Mesendoderm (in vitro differentiated cells): ENCODE data around the gene TSPAN15.

Experiments
- DNase-seq: peaks from one replicate; pipeline ENCODE4 v3.0.0; 2013
- H2AK5ac ChIP-seq: 2 replicates; pipeline ENCODE4 v1.6.1; 2013; ENCODE audit warnings: low read length, inconsistent platforms
- H2BK120ac ChIP-seq: 2 replicates; pipeline ENCODE4 v1.6.1; 2013; ENCODE audit warnings: low read depth, mild to moderate bottlenecking, low read length, moderate library complexity, mixed read lengths
- H2BK15ac ChIP-seq: replicated peaks from 2 replicates; pipeline ENCODE4 v1.6.1; 2013; ENCODE audit warnings: low read depth, mild to moderate bottlenecking, moderate library complexity
- H2BK5ac ChIP-seq: 2 replicates; pipeline ENCODE4 v1.6.1; 2013; ENCODE audit warnings: low read length, inconsistent platforms
- H3K18ac ChIP-seq: 2 replicates; pipeline ENCODE4 v1.6.1; 2013; ENCODE audit warnings: mild to moderate bottlenecking, low read length, mixed read lengths
- H3K23ac ChIP-seq: one replicate; pipeline ENCODE4 v1.6.1; 2013; ENCODE audit warnings: low read length
- H3K27ac ChIP-seq: 2 replicates; pipeline ENCODE4 v1.5.1; 2013; ENCODE audit warnings: low read depth, mild to moderate bottlenecking, inconsistent platforms, low read length, moderate library complexity
- H3K27me3 ChIP-seq: 2 replicates; pipeline ENCODE4 v1.6.1; 2013; ENCODE audit warnings: low read length, control low read depth, mild to moderate bottlenecking, inconsistent platforms; ENCODE audit not compliant: insufficient read depth, poor library complexity
- H3K36me3 ChIP-seq: 2 replicates; pipeline ENCODE4 v1.6.1; 2013; ENCODE audit warnings: low read length, inconsistent platforms; ENCODE audit not compliant: control insufficient read depth, insufficient read depth
- H3K4ac ChIP-seq: one replicate; pipeline ENCODE4 v1.6.1; 2013; ENCODE audit warnings: low read depth, mild to moderate bottlenecking, low read length, moderate library complexity
- H3K4me1 ChIP-seq: 2 replicates; pipeline ENCODE4 v1.6.1; 2013; ENCODE audit warnings: low read depth, low read length, inconsistent platforms; ENCODE audit not compliant: control insufficient read depth
- H3K4me2 ChIP-seq: 2 replicates; pipeline ENCODE4 v1.6.1; 2013; ENCODE audit warnings: low read length
- H3K4me3 ChIP-seq: 2 replicates; pipeline ENCODE4 v1.5.1; 2013; ENCODE audit warnings: mild to moderate bottlenecking, low read length
- H3K56ac ChIP-seq: one replicate; pipeline ENCODE4 v1.6.1; 2013; ENCODE audit warnings: low read length
- H3K79me1 ChIP-seq: 2 replicates; pipeline ENCODE4 v1.6.1; 2013; ENCODE audit warnings: low read length, inconsistent platforms
- H3K79me2 ChIP-seq: 2 replicates; pipeline ENCODE4 v1.6.1; 2013; ENCODE audit warnings: mild to moderate bottlenecking, low read length; ENCODE audit not compliant: control insufficient read depth, insufficient read depth
- H3K9ac ChIP-seq: 2 replicates; pipeline ENCODE4 v1.6.1; 2013; ENCODE audit warnings: low read length, inconsistent platforms
- H4K5ac ChIP-seq: one replicate; pipeline ENCODE4 v1.6.1; 2013; ENCODE audit warnings: low read length
- H4K8ac ChIP-seq: one replicate; pipeline ENCODE4 v1.6.1; 2013; ENCODE audit warnings: low read depth, mild to moderate bottlenecking, control low read depth, low read length, moderate library complexity
- WGBS: extraction: QIAGEN DNeasy Blood & Tissue Kit; methylation state at CpG from one replicate; pipeline ENCODE4 v1.1.7; 2013; ENCODE audit warnings: low lambda C conversion rate, missing lambda C conversion rate; ENCODE audit not compliant: insufficient coverage; ENCODE audit errors: extremely low coverage; 5-methylcytosine and 5-hydroxymethylcytosine counted together

TSPAN15 gene

GRCh38 chr10:69475433-69475830 lies 24.2 kb downstream of the TSPAN15 start:
- Histone ChIP-seq H3K4ac (no peak overlapping the region), H3K79me2 (no peaks in the 10 kb centered on the region), H2BK15ac (no peak overlapping the region), H2BK5ac (no peak overlapping the region), H4K5ac (no peak overlapping the region), H3K4me2 (no peak overlapping the region), H3K23ac (no peak overlapping the region), H2BK120ac (no peak overlapping the region), H3K4me3 (no peak overlapping the region), H3K18ac (no peak overlapping the region), H3K36me3 (no peaks in the 10 kb centered on the region), H3K27me3 (no peaks in the 10 kb centered on the region), H2AK5ac (no peak overlapping the region), H3K4me1 (no peaks in the 10 kb centered on the region), H4K8ac (no peak overlapping the region), H3K27ac (no peak overlapping the region), H3K9ac (no peak overlapping the region), H3K56ac (no peak overlapping the region), H3K79me1 (no peaks in the 10 kb centered on the region)
- no peak for DNase-seq
- no CpG with 5 or more reads among the region's 2 CpGs for WGBS

- H4K5ac ChIP-seq, result no peak overlapping the region
- no peak overlapping the region for H3K4me2 ChIP-seq
- H3K27me3 ChIP-seq, result no peaks in the 10 kb centered on the region
- H3K9ac ChIP-seq, result no peak overlapping the region
- H2BK15ac ChIP-seq, result no peak overlapping the region
- no peak overlapping the region for H4K8ac ChIP-seq
- no peak for DNase-seq
- no peak overlapping the region for H3K4me3 ChIP-seq
- no peak overlapping the region for H2BK120ac ChIP-seq
- no peak overlapping the region for H3K56ac ChIP-seq
- H3K18ac ChIP-seq, result no peak overlapping the region
- H3K4ac ChIP-seq, result no peak overlapping the region
- H3K23ac ChIP-seq, result no peak overlapping the region
- H3K4me1 ChIP-seq, result no peaks in the 10 kb centered on the region
- no peak overlapping the region for H2AK5ac ChIP-seq
- H3K79me2 ChIP-seq, result no peaks in the 10 kb centered on the region
- H3K27ac ChIP-seq, result no peak overlapping the region
- no peaks in the 10 kb centered on the region for H3K79me1 ChIP-seq
- no peaks in the 10 kb centered on the region for H3K36me3 ChIP-seq
- H2BK5ac ChIP-seq, result no peak overlapping the region
- WGBS, result no CpG with 5 or more reads among the region's 8 CpGs
Observed at GRCh38 chr10:69477968-69478597, 26.8 kb downstream of the TSPAN15 start.

DNA sequence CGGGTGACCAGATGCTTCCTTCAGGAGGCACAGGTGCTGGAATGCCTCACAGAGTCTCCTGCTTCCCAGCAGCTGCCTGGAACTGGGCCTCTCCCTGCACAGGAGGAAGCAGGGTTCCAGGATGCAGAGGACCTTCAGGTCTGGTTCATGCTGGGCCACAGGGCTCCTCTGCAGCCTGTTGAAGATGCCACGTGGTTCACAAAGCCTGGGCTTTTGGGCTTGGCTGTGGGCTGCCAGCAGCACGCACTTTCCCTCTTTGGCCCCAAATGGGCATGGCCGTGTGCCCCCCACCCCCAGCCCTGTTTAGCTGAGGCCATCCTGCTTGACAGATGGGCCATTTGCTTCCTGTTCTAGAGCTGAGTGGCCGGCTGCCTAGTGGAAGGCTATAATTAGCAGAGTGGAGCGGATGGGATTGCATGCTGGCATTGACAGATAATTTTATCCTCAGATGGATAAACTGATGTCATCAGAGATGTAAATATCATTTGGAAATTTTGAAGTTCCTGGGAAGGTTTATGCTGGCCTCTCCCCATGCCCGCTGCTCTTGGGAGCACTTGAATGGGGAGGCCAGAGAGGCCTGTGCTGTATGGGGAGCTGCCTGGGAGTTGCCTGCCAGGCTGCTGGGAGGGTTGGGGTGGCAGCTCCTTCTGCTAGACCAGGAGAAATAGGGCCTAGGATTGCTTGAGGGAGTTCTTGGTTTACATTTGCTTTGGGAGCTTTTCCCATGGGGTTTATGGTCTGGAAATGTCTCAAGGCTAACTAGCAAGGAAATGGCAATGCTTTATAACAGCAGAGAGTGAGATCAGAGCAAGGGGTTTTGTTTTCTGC lies 28.2 kb downstream of the TSPAN15 start:
- Histone ChIP-seq H3K4me2 (no peak overlapping the region), H3K4me1 (no peaks in the 10 kb centered on the region), H3K79me1 (no peaks in the 10 kb centered on the region), H3K27me3 (no peaks in the 10 kb centered on the region), H4K5ac (no peak overlapping the region), H3K36me3 (no peaks in the 10 kb centered on the region), H3K9ac (no peak overlapping the region), H4K8ac (no peak overlapping the region), H3K4ac (no peak overlapping the region), H2AK5ac (no peak overlapping the region), H2BK15ac (no peak overlapping the region), H2BK120ac (no peak overlapping the region), H3K27ac (no peak overlapping the region), H3K79me2 (no peaks in the 10 kb centered on the region), H3K4me3 (no peak overlapping the region), H3K23ac (no peak overlapping the region), H2BK5ac (no peak overlapping the region), H3K56ac (peak overlapping the region; percentile 3), H3K18ac (no peak overlapping the region)
- no peak for DNase-seq
- no CpG with 5 or more reads among the region's 7 CpGs for WGBS

- Histone ChIP-seq H3K23ac (no peak overlapping the region), H3K4me1 (no peaks in the 10 kb centered on the region), H3K27ac (no peak overlapping the region), H3K79me1 (no peaks in the 10 kb centered on the region), H3K4me2 (no peak overlapping the region), H3K36me3 (no peaks in the 10 kb centered on the region), H2BK5ac (no peak overlapping the region), H3K56ac (no peak overlapping the region), H3K79me2 (no peaks in the 10 kb centered on the region), H4K5ac (no peak overlapping the region), H3K9ac (no peak overlapping the region), H3K4ac (no peak overlapping the region), H3K4me3 (no peak overlapping the region), H3K27me3 (no peaks in the 10 kb centered on the region), H2BK120ac (no peak overlapping the region), H3K18ac (no peak overlapping the region), H2BK15ac (no peak overlapping the region), H2AK5ac (no peak overlapping the region), H4K8ac (no peak overlapping the region)
- DNase-seq, result no peak
- no CpG with 5 or more reads among the region's 1 CpG for WGBS
Observed at GRCh38 chr10:69480068-69480412, 28.8 kb downstream of the TSPAN15 start.

DNA sequence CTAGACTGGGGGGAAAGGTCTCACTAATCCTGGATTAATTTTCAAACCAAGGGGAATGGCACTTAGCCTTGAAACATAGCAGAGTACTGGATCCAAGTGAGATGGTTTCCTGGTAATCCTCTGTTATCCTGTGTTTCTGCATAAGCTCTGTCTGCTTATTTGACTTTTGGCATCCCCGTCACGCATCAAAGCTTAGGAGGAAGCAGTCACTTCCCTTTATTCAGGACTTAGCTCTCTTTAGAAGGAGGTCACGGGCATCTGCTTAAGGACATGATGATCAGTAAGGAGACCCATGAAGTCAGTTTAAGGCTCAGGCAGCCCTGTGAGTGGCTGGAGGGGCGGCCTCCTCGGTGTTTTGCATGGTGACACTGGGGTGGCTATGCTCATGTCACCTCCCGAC lies 30.0 kb downstream of the TSPAN15 start:
- no peak overlapping the region for H4K5ac ChIP-seq
- H2BK5ac ChIP-seq, result no peak overlapping the region
- no peaks in the 10 kb centered on the region for H3K4me1 ChIP-seq
- H2BK120ac ChIP-seq, result no peak overlapping the region
- no peak overlapping the region for H3K4me2 ChIP-seq
- H3K23ac ChIP-seq, result no peak overlapping the region
- no peak overlapping the region for H3K4ac ChIP-seq
- no peaks in the 10 kb centered on the region for H3K36me3 ChIP-seq
- no peak overlapping the region for H3K18ac ChIP-seq
- no peak for DNase-seq
- no peaks in the 10 kb centered on the region for H3K79me2 ChIP-seq
- no peaks in the 10 kb centered on the region for H3K27me3 ChIP-seq
- no peak overlapping the region for H3K4me3 ChIP-seq
- no peak overlapping the region for H3K9ac ChIP-seq
- H3K56ac ChIP-seq, result no peak overlapping the region
- H2BK15ac ChIP-seq, result no peak overlapping the region
- H4K8ac ChIP-seq, result no peak overlapping the region
- WGBS, result no CpG with 5 or more reads among the region's 6 CpGs
- no peak overlapping the region for H3K27ac ChIP-seq
- no peaks in the 10 kb centered on the region for H3K79me1 ChIP-seq
- no peak overlapping the region for H2AK5ac ChIP-seq
